HepG2 (cell line): ENCODE data around the gene SLIT1. TPM values are rescaled to one million over a fixed set of nuclear protein-coding genes. Genes with fewer than 3 reads are reported as not detected.

Experiments
- ELF1 ChIP-seq: sonication (generic); formaldehyde crosslinking; IDR thresholded peaks from 2 replicates; pipeline ENCODE4 v1.4.0; 2020; ENCODE audit warnings: missing genetic modification reagents
- FOXA1 ChIP-seq, 2 experiments: fragments of 450-650 bp in 1 of 2; sonication (generic) in 1 of 2; formaldehyde crosslinking in 1 of 2; IDR thresholded peaks; 2 replicates each; pipeline versions ENCODE4 v1.4.0 to v1.6.1; 2016 to 2020; ENCODE audit warnings: missing genetic modification reagents in 1 of 2
- KDM4B ChIP-seq: sonication (generic); formaldehyde crosslinking; IDR thresholded peaks from 2 replicates; pipeline ENCODE4 v1.4.0; 2020; ENCODE audit warnings: missing genetic modification reagents
- LRRFIP1 ChIP-seq: sonication (generic); formaldehyde crosslinking; conservative IDR thresholded peaks from 2 replicates; pipeline ENCODE4 v1.4.0; 2020; ENCODE audit warnings: missing genetic modification reagents
- MTA3 ChIP-seq: sonication (generic); formaldehyde crosslinking; IDR thresholded peaks from 2 replicates; pipeline ENCODE4 v1.4.0; 2020; ENCODE audit warnings: missing genetic modification reagents
- NFE2L1 ChIP-seq: sonication (generic); formaldehyde crosslinking; IDR thresholded peaks from 2 replicates; pipeline ENCODE4 v1.4.0; 2020; ENCODE audit warnings: missing genetic modification reagents, mild to moderate bottlenecking, borderline replicate concordance
- ZNF101 ChIP-seq: sonication (generic); formaldehyde crosslinking; IDR thresholded peaks from 2 replicates; pipeline ENCODE4 v1.4.0; 2020; ENCODE audit warnings: mild to moderate bottlenecking, low read depth, missing genetic modification reagents, borderline replicate concordance
- ZNF180 ChIP-seq: sonication (generic); formaldehyde crosslinking; IDR thresholded peaks from 2 replicates; pipeline ENCODE4 v1.4.0; 2020; ENCODE audit warnings: low read depth, missing genetic modification reagents, borderline replicate concordance
- ZNF772 ChIP-seq: sonication (generic); formaldehyde crosslinking; IDR thresholded peaks from 2 replicates; pipeline ENCODE4 v1.5.0; 2020; ENCODE audit warnings: mild to moderate bottlenecking, missing genetic modification reagents
- polyA plus RNA-seq, 8 experiments: library from polyadenylated mRNA; depleted of rRNA in 3 of 8; stranded (reverse) in 7 of 8; unstranded in 1 of 8; fragments of >200 nt; fragmentation: Illumina TruSeq in 4 of 8; extraction: Trizol in 4 of 8; gene quantifications; 2 replicates each; pipeline versions ENCODE4 v1.2.1 to v1.2.3, GENCODE V29; 2011 to 2016; ENCODE audit warnings: low read depth in 4 of 8, missing spikeins in 1 of 8, mixed read lengths in 1 of 8; ENCODE audit not compliant: insufficient read depth in 1 of 8
- total RNA-seq, 5 experiments: library from RNA; depleted of rRNA; stranded (reverse); fragments of >200 nt; fragmentation: Illumina TruSeq; extraction: Trizol; gene quantifications; 2 replicates each; pipeline ENCODE4 v1.2.3, GENCODE V29; 2016; ENCODE audit warnings: low read depth in 1 of 5
- TF ChIP-seq, protein P1 (sequence below): sonication (generic); formaldehyde crosslinking; IDR thresholded peaks from 2 replicates; pipeline ENCODE4 v1.5.0; 2020; ENCODE audit warnings: mild to moderate bottlenecking, missing genetic modification reagents, borderline replicate concordance
- TF ChIP-seq, protein P2 (sequence below): sonication (generic); formaldehyde crosslinking; IDR thresholded peaks from 2 replicates; pipeline ENCODE4 v1.9.0; 2021; ENCODE audit warnings: mild to moderate bottlenecking, missing genetic modification reagents

Gene SLIT1
- total and polyA plus RNA-seq, 2 of the 13 experiments (the other 11 are each of a cell fraction or from before 2014, with no cell fraction given) = 0.09 to 0.33 TPM

GRCh38 chr10:97081621-97082235, 104.0 kb downstream of the SLIT1 start (continued):
- TF ChIP-seq LRRFIP1 (CRISPR knock-in tag) (peak; percentile 95), KDM4B (CRISPR knock-in tag) (peak; percentile 95), NFE2L1 (CRISPR knock-in tag) (0 out of 2 replicates have a peak, but pooled peaks have one; percentile 24), MTA3 (0 out of 2 replicates have a peak, but pooled peaks have one; percentile 68), ZNF772 (CRISPR knock-in tag) (peak; percentile 90), ZNF180 (CRISPR knock-in tag) (peak; percentile 83; the same call in 1 of the 2 replicates), ELF1 (CRISPR knock-in tag) (0 out of 2 replicates have a peak, but pooled peaks have one; percentile 25), ZNF101 (no peak), FOXA1 (IDR thresholded peaks at IDR 0.05) (no peak), FOXA1 (CRISPR knock-in tag; IDR thresholded peaks at IDR 0.05) (no peak)
- TF ChIP-seq, protein P1, sequence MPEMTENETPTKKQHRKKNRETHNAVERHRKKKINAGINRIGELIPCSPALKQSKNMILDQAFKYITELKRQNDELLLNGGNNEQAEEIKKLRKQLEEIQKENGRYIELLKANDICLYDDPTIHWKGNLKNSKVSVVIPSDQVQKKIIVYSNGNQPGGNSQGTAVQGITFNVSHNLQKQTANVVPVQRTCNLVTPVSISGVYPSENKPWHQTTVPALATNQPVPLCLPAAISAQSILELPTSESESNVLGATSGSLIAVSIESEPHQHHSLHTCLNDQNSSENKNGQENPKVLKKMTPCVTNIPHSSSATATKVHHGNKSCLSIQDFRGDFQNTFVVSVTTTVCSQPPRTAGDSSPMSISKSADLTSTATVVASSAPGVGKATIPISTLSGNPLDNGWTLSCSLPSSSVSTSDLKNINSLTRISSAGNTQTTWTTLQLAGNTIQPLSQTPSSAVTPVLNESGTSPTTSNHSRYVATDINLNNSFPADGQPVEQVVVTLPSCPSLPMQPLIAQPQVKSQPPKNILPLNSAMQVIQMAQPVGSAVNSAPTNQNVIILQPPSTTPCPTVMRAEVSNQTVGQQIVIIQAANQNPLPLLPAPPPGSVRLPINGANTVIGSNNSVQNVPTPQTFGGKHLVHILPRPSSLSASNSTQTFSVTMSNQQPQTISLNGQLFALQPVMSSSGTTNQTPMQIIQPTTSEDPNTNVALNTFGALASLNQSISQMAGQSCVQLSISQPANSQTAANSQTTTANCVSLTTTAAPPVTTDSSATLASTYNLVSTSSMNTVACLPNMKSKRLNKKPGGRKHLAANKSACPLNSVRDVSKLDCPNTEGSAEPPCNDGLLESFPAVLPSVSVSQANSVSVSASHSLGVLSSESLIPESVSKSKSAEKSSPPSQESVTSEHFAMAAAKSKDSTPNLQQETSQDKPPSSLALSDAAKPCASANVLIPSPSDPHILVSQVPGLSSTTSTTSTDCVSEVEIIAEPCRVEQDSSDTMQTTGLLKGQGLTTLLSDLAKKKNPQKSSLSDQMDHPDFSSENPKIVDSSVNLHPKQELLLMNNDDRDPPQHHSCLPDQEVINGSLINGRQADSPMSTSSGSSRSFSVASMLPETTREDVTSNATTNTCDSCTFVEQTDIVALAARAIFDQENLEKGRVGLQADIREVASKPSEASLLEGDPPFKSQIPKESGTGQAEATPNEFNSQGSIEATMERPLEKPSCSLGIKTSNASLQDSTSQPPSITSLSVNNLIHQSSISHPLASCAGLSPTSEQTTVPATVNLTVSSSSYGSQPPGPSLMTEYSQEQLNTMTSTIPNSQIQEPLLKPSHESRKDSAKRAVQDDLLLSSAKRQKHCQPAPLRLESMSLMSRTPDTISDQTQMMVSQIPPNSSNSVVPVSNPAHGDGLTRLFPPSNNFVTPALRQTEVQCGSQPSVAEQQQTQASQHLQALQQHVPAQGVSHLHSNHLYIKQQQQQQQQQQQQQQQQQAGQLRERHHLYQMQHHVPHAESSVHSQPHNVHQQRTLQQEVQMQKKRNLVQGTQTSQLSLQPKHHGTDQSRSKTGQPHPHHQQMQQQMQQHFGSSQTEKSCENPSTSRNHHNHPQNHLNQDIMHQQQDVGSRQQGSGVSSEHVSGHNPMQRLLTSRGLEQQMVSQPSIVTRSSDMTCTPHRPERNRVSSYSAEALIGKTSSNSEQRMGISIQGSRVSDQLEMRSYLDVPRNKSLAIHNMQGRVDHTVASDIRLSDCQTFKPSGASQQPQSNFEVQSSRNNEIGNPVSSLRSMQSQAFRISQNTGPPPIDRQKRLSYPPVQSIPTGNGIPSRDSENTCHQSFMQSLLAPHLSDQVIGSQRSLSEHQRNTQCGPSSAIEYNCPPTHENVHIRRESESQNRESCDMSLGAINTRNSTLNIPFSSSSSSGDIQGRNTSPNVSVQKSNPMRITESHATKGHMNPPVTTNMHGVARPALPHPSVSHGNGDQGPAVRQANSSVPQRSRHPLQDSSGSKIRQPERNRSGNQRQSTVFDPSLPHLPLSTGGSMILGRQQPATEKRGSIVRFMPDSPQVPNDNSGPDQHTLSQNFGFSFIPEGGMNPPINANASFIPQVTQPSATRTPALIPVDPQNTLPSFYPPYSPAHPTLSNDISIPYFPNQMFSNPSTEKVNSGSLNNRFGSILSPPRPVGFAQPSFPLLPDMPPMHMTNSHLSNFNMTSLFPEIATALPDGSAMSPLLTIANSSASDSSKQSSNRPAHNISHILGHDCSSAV (CRISPR knock-in tag) = no peak
- TF ChIP-seq, protein P2, sequence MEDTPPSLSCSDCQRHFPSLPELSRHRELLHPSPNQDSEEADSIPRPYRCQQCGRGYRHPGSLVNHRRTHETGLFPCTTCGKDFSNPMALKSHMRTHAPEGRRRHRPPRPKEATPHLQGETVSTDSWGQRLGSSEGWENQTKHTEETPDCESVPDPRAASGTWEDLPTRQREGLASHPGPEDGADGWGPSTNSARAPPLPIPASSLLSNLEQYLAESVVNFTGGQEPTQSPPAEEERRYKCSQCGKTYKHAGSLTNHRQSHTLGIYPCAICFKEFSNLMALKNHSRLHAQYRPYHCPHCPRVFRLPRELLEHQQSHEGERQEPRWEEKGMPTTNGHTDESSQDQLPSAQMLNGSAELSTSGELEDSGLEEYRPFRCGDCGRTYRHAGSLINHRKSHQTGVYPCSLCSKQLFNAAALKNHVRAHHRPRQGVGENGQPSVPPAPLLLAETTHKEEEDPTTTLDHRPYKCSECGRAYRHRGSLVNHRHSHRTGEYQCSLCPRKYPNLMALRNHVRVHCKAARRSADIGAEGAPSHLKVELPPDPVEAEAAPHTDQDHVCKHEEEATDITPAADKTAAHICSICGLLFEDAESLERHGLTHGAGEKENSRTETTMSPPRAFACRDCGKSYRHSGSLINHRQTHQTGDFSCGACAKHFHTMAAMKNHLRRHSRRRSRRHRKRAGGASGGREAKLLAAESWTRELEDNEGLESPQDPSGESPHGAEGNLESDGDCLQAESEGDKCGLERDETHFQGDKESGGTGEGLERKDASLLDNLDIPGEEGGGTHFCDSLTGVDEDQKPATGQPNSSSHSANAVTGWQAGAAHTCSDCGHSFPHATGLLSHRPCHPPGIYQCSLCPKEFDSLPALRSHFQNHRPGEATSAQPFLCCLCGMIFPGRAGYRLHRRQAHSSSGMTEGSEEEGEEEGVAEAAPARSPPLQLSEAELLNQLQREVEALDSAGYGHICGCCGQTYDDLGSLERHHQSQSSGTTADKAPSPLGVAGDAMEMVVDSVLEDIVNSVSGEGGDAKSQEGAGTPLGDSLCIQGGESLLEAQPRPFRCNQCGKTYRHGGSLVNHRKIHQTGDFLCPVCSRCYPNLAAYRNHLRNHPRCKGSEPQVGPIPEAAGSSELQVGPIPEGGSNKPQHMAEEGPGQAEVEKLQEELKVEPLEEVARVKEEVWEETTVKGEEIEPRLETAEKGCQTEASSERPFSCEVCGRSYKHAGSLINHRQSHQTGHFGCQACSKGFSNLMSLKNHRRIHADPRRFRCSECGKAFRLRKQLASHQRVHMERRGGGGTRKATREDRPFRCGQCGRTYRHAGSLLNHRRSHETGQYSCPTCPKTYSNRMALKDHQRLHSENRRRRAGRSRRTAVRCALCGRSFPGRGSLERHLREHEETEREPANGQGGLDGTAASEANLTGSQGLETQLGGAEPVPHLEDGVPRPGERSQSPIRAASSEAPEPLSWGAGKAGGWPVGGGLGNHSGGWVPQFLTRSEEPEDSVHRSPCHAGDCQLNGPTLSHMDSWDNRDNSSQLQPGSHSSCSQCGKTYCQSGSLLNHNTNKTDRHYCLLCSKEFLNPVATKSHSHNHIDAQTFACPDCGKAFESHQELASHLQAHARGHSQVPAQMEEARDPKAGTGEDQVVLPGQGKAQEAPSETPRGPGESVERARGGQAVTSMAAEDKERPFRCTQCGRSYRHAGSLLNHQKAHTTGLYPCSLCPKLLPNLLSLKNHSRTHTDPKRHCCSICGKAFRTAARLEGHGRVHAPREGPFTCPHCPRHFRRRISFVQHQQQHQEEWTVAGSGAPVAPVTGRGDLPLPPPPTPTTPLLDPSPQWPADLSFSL (CRISPR knock-in tag) = peak; percentile 53
